Right lung (tissue), 5 donors: ENCODE data around the gene DOCK4. TPM values are rescaled to one million over a fixed set of nuclear protein-coding genes. Genes with fewer than 3 reads are reported as not detected.

Experiments
- DNase-seq, 2 donors: peaks; one replicate each; pipeline ENCODE4 v3.0.0-alpha.2; 2013
- polyA plus RNA-seq, 5 donors: library from polyadenylated mRNA; unstranded; fragments of 120-200 nt; gene quantifications; one replicate each; pipeline versions ENCODE4 v1.2.1 to v1.2.3, GENCODE V29; 2013; ENCODE audit warnings: inconsistent platforms in 1 of 5, low replicate concordance in 1 of 5; ENCODE audit not compliant: insufficient read length in 5 of 5, insufficient read depth in 1 of 5

The DOCK4 gene
- polyA plus RNA-seq, 5 donors: 33.7 to 57.8 (median 51.7) TPM

- DNase-seq: no peak
Observed at GRCh38 chr7:111762799-111763198, 443.4 kb downstream of the DOCK4 start.

GRCh38 chr7:111762211-111762610 is 444.0 kb downstream of the DOCK4 start:
- DNase-seq: no peak

GRCh38 chr7:111760043-111760442 is 446.2 kb downstream of the DOCK4 start:
- DNase-seq: no peak

- no peak for DNase-seq
Observed at GRCh38 chr7:111758332-111758731, 447.9 kb downstream of the DOCK4 start.

DNA sequence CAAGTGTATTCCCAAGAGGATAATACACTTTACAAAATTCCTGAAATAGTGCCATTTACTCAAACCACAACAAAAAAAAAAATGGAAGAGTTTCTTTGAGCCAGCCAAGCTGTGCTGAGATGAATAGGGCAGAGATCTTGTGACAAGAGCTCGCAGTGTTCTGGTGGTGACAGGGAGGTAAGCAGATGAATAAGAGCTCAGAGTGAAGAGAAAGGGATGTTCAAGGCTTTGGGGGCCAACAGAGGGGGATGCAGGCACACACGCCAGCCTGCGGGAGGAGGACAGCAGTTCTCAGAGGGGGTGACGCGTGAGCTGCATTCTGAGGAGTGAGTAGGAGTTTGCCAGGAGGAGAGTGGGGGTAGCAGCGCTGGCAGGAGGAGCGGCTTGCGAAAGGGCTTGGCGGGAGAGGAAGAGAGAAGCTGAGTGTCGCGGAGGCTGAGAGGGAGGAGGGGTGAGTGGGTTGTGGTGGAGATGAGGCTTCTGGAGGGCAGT is 449.5 kb downstream of the DOCK4 start:
- peak; percentile 78 to 84 for DNase-seq

DNA sequence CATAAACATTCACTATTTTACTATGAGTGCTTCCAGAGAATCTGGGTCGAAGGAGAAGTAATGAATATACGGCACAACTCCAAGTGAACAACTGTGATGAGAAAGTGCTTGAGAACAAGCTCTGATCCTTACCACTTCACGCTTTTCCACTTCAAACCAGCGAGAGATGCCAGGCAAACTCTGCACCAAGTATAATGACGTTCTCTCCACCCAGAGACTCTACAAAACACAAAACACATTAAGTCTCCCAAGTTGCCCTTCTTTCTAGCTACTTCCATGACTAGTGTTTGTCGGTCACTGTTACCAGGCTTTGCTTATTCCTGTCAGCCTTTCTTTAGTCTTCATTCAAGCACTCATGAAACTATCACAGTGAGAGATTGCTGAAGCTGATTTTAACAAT is 450.8 kb downstream of the DOCK4 start:
- no peak for DNase-seq

GRCh38 chr7:111753968-111754367 is 452.2 kb downstream of the DOCK4 start:
- no peak for DNase-seq

GRCh38 chr7:111752022-111752582 is 454.1 kb downstream of the DOCK4 start:
- DNase-seq: no peak

DNA sequence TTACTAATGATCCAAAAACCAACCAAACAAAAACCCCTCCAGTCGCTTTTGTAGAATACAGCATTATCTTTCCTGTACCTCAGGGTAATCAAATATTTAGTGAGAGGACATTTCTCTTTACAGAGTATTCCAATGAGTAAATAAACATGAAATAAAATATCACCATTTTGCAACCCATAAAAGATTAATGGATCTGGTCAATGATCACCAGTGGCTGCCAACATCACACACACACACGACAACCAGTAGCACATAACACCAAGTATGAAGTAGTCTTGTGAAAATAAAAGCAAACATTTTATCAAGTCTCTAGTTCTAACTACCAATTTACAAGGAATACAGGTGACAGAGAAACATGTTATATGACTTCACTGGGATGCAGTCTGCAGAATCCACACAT is 455.3 kb downstream of the DOCK4 start:
- no peak for DNase-seq

DNA sequence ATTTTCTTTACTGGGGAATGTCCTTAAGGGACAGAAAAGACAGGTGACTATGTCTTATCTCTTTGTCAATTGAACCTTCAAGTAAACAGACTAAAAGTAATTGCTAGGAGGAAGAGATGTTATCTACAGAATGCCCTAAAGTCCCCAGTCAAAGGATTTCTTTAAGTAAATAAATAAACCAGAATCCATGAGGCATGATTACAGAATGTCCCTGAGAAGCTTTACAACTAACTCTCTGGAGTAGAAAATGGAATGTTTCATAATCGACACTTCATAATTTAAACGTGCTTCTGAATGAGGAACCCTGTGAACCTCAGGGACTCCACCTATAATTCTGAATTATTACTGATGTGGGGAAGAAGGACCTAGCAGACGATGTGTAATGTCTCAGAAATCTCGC is 456.0 kb downstream of the DOCK4 start:
- no peak for DNase-seq

- no peak for DNase-seq
Observed at GRCh38 chr7:111749625-111750024, 456.6 kb downstream of the DOCK4 start.

DNA sequence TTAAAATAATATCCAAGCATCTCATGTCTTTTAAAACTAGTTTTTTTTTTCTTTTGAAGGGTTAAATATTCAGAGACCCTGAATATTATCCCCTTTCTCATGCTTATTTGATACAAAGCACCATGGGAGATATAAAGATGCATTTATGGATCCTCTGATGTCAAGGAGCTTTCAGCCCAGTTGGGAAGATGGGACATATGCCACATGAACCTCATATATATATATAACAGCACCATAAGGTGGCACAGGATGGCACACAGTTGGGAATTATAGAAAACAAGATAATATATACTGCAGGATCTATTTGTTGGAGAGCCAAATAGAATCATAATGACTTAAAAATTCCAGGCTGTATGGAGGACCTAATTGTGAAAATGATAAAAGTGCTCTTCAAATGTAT is 458.5 kb downstream of the DOCK4 start:
- no peak for DNase-seq

- no peak for DNase-seq
Observed at GRCh38 chr7:111746950-111747349, 459.2 kb downstream of the DOCK4 start.

DNA sequence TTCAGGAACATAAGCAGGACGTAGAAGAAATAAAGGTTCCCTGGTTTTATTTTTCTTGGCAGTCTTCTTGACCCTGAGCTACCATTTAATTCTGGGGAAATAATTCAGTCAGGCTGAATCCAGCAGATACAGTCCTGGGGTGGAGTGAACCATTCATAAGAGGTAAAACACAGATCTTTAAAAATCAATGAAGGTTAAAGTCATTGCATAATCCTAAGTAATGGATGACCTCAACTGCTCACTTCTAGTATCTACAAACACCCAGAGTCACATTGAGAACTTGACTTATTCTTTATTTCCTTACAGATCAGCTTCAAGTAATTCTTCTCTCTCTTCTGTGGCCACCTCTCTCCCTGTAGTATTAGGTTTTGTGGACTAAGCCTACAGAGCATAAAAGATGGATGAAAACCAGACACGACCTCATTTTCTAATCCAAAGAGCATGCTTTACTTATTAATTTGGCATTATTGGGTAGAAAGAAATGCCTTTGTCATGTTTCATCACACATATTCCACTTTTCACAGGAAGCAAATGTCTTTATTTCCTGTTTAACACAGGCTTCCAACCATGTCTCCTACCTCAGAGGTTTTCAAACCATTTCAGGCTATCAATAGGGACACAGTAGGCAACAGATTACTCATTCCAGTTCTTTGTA is 461.6 kb downstream of the DOCK4 start:
- no peak for DNase-seq

DNA sequence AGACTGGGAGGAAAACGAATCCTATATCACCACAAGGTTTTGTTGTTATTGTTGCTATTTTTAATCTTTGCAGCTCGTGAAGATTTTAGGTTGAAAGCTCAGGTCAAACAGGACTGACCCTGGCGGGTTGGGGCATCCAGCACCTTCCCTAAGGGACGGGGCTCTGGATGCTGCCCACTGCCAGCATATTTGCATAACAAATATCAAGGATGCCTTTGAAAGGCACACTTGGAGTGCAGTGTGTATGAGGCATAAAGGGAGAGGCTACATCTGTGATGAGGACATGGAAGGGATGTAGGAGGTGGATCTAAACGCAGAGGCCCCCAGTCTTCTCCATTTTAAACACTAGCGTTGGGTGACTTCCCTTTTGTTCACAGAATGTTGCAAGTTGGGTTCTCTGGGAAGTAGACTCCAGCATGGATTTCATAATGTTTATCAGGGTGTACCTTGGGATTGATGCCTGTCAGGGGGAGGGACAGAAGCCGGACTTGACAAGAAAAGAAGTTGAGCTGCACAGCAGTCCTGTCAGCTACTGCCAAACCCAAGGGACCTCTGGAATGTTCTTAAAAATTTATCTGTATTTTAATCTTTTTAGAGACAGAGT is 462.9 kb downstream of the DOCK4 start:
- no peak for DNase-seq

GRCh38 chr7:111741811-111742240 is 464.4 kb downstream of the DOCK4 start:
- no peak for DNase-seq

- DNase-seq: no peak
Observed at GRCh38 chr7:111740942-111741341, 465.3 kb downstream of the DOCK4 start.

DNA sequence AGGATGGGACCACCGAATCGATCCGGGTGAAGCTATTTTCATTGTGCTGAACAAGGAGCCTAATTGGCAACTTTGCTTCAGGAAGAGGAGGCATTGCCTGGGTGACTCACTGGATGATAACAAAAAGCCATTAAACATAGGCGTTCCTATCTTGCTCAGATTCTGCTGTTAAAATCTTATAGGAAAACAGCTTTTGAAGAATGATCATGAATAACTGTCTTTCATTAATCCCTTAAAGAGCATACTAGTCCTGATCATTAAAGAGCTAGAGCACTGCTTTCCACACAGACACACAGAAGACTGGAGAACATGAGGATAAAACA is 469.7 kb downstream of the DOCK4 start:
- DNase-seq: no peak

- peak; percentile 43 to 69 for DNase-seq
Observed at GRCh38 chr7:111735661-111736551, 470.3 kb downstream of the DOCK4 start.

GRCh38 chr7:111734954-111735660 is 471.1 kb downstream of the DOCK4 start:
- no peak for DNase-seq

DNA sequence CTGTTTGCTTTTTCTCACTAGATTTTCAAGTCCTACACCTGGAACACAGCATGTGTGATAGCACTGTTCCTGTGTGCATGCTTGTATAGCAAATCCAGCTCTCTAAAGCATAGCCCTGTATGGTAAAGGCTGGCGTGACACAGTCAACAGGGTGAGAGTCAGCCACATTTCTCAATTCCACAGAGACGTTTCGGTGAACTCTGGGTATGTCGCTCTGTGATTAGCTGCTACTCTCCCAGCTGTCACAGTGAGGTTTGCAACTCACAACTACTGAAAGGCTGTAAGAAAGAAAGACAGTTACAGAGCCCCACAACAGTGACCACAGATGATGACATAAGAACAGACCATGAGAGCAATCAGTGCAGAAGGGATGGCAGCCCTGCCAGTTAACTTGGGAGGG is 473.3 kb downstream of the DOCK4 start:
- DNase-seq: no peak
